Activated CD8-positive, alpha-beta T cell treated with anti-CD3 and anti-CD28 coated beads for 36 hours (primary cell): ENCODE results near the gene RPL32. TPM values are rescaled to one million over a fixed set of nuclear protein-coding genes. Genes with fewer than 3 reads are reported as not detected.
"Not testable (repeated sequence)": the region's sequence is repeated elsewhere in the genome, so short reads cannot be mapped to it uniquely, and the experiment has no call there.

Experiments
- ATAC-seq: fragments of 200-7000 bp; cut with Tn5 transposase; one replicate; pipeline ENCODE4 v1.10.0; 2021; ENCODE audit warnings: mild to moderate bottlenecking, moderate library complexity
- CTCF ChIA-PET: fragments of 350-600 bp; sonication (Branson Sonifier 250); formaldehyde crosslinking; loops from one replicate; lab custom pipeline; 2021; ENCODE audit warnings: antibody characterized with exemption; lab: Charles Lee
- POLR2A ChIA-PET: fragments of 350-600 bp; sonication (Branson Sonifier 250); formaldehyde crosslinking; loops from one replicate; lab custom pipeline; 2021; ENCODE audit warnings: antibody characterized with exemption; lab: Charles Lee
- DNase-seq: peaks from one replicate; pipeline ENCODE4 v3.0.0-alpha.2; 2020
- H3K27ac Mint-ChIP-seq: one replicate; pipeline ENCODE4 v1.8.0; 2021; ENCODE audit warnings: mild to moderate bottlenecking, mixed read lengths
- H3K27me3 Mint-ChIP-seq: one replicate; pipeline ENCODE4 v1.8.0; 2021; ENCODE audit warnings: mixed read lengths
- H3K36me3 Mint-ChIP-seq: one replicate; pipeline ENCODE4 v1.8.0; 2021; ENCODE audit warnings: low read depth, mixed read lengths
- H3K4me1 Mint-ChIP-seq: one replicate; pipeline ENCODE4 v1.8.0; 2021; ENCODE audit warnings: low read depth, mixed read lengths
- H3K4me3 Mint-ChIP-seq: one replicate; pipeline ENCODE4 v1.8.0; 2021; ENCODE audit warnings: mild to moderate bottlenecking, moderate library complexity, mixed read lengths
- H3K9me3 Mint-ChIP-seq: one replicate; pipeline ENCODE4 v1.8.0; 2021; ENCODE audit warnings: mixed read lengths
- intact Hi-C: fragments of 100-400 bp; cut with micrococcal nuclease; formaldehyde crosslinking; loops from one replicate; pipeline ENCODE4 v1.10.0; 2022
- total RNA-seq, 2 experiments: library from RNA; stranded (reverse); gene quantifications; one replicate each; pipeline ENCODE4 v1.2.3, GENCODE V29; 2021
- TF ChIP-seq, protein P1 (sequence below): fragments of 200-600 bp; IDR thresholded peaks from one replicate; pipeline ENCODE4 v1.8.0; 2022; ENCODE audit warnings: antibody characterized with exemption, mild to moderate bottlenecking

The RPL32 gene
- total RNA-seq, 2 experiments from 2014 or later, result 2,861 to 2,981 TPM

GRCh38 chr3:12842469-12842868, 1.1 kb upstream of the RPL32 start:
- POLR2A ChIA-PET, result interaction anchor here (1.1 to 6.3 kb wide), 7 partner anchors 13 to 62 kb away, joined by 3 to 103 read pairs (median 12); partner anchors contain the start of gene CAND2
- Mint-ChIP-seq H3K9me3 (no peaks in the 10 kb centered on the region), H3K4me1 (peaks cover 24% of the 10 kb centered on the region), H3K4me3 (no peak overlapping the region), H3K36me3 (peaks cover 39% of the 10 kb centered on the region), H3K27me3 (no peaks in the 10 kb centered on the region), H3K27ac (peak overlapping the region; percentile 99)
- no peak for DNase-seq
- no peak for ATAC-seq
- CTCF ChIA-PET, result interaction anchor here (0.9 to 4.2 kb wide), 22 partner anchors 9 to 235 kb away, joined by 3 to 36 read pairs (median 5); no protein-coding TSS in a partner anchor
- intact Hi-C loops, result no loop called here
- TF ChIP-seq, protein P1, sequence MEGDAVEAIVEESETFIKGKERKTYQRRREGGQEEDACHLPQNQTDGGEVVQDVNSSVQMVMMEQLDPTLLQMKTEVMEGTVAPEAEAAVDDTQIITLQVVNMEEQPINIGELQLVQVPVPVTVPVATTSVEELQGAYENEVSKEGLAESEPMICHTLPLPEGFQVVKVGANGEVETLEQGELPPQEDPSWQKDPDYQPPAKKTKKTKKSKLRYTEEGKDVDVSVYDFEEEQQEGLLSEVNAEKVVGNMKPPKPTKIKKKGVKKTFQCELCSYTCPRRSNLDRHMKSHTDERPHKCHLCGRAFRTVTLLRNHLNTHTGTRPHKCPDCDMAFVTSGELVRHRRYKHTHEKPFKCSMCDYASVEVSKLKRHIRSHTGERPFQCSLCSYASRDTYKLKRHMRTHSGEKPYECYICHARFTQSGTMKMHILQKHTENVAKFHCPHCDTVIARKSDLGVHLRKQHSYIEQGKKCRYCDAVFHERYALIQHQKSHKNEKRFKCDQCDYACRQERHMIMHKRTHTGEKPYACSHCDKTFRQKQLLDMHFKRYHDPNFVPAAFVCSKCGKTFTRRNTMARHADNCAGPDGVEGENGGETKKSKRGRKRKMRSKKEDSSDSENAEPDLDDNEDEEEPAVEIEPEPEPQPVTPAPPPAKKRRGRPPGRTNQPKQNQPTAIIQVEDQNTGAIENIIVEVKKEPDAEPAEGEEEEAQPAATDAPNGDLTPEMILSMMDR, result no peak

- H3K4me3 Mint-ChIP-seq, result peak overlapping the region; percentile 96
- peaks cover 44% of the 10 kb centered on the region for H3K36me3 Mint-ChIP-seq
- intact Hi-C loops, result no loop called here
- DNase-seq (no peak), ATAC-seq (no peak)
- H3K27ac Mint-ChIP-seq, result peak overlapping the region; percentile 99
- ChIA-PET POLR2A (interaction anchor here (0.7 to 6.3 kb wide), 18 partner anchors 10 to 358 kb away, joined by 3 to 103 read pairs (median 6); partner anchors contain the start of genes CAND2, RAF1 and TSEN2), CTCF (interaction anchor here (0.7 to 4.2 kb wide), 31 partner anchors 10 to 447 kb away, joined by 3 to 36 read pairs (median 4); no protein-coding TSS in a partner anchor)
- H3K4me1 Mint-ChIP-seq, result peaks cover 29% of the 10 kb centered on the region
- H3K9me3 Mint-ChIP-seq, result no peaks in the 10 kb centered on the region
- TF ChIP-seq, protein P1, result no peak
- no peaks in the 10 kb centered on the region for H3K27me3 Mint-ChIP-seq
Measured at GRCh38 chr3:12841970-12842328, 584 bp upstream of the RPL32 start.

- peaks cover 57% of the 10 kb centered on the region for H3K36me3 Mint-ChIP-seq
- ATAC-seq, result peak; percentile 11
- ChIA-PET POLR2A (interaction anchor here (0.7 to 6.3 kb wide), 20 partner anchors 11 to 580 kb away, joined by 3 to 103 read pairs (median 5); partner anchors contain the start of genes CAND2, NUP210, RAF1 and TSEN2), CTCF (interaction anchor here (1.0 to 4.2 kb wide), 13 partner anchors 9 to 154 kb away, joined by 3 to 36 read pairs (median 7); no protein-coding TSS in a partner anchor)
- H3K27me3 Mint-ChIP-seq, result no peaks in the 10 kb centered on the region
- TF ChIP-seq, protein P1, result no peak
- no peaks in the 10 kb centered on the region for H3K9me3 Mint-ChIP-seq
- DNase-seq, result no peak
- peak overlapping the region; percentile 96 for H3K4me3 Mint-ChIP-seq
- intact Hi-C loops, result no loop called here
- peaks cover 32% of the 10 kb centered on the region for H3K4me1 Mint-ChIP-seq
- H3K27ac Mint-ChIP-seq, result peak overlapping the region; percentile 99
Measured at GRCh38 chr3:12840591-12841148, 695 bp downstream of the RPL32 start.

GRCh38 chr3:12840148-12840547, 1.2 kb downstream of the RPL32 start:
- POLR2A ChIA-PET, result interaction anchor here (0.7 to 6.3 kb wide), 22 partner anchors 10 to 639 kb away, joined by 3 to 103 read pairs (median 4); partner anchors contain the start of genes CAND2, NUP210, RAF1 and TSEN2
- CTCF ChIA-PET, result interaction anchor here (1.9 to 4.2 kb wide), 5 partner anchors 8 to 55 kb away, joined by 6 to 36 read pairs (median 11); no protein-coding TSS in a partner anchor
- H3K9me3 Mint-ChIP-seq, H3K27me3 Mint-ChIP-seq, intact Hi-C loops, ATAC-seq, DNase-seq: not testable (repeated sequence)
- H3K27ac Mint-ChIP-seq, result peak overlapping the region; percentile 99
- H3K4me3 Mint-ChIP-seq, result peak overlapping the region; percentile 96
- H3K36me3 Mint-ChIP-seq, result peaks cover 61% of the 10 kb centered on the region
- peaks cover 30% of the 10 kb centered on the region for H3K4me1 Mint-ChIP-seq

DNA sequence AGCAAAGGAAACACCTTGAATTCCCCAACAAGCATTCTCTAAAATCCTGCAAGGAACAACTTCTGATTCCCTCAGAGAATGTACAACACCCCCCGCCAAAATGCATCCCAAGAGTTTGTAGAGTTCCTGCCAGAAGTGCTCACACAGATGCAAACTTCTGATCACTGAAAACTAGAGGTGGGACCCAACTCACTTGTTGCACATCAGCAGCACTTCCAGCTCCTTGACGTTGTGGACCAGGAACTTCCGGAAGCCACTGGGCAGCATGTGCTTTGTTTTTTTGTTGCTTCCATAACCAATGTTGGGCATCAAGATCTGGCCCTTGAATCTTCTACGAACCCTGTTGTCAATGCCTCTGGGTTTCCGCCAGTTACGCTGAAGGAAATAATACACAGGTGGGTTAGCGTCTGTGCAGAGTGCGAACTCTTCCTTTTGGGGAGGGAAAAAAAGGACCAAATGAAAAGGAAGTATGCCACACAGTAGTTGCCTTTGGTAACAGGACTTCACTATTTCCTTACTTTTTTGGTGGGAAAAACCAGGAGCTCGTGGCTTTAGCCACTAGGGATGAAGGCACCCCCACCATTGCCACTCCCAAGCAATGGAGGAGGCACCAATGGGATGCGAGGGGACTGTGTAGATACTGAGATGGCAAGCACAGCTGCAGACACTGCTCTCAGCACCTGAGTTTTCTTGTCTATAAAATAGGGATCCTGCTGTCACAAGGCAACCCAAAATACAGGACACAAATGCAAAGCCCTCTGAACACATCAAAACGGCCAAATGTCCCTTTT, 2.0 kb downstream of the RPL32 start:
- peaks cover 30% of the 10 kb centered on the region for H3K4me1 Mint-ChIP-seq
- H3K4me3 Mint-ChIP-seq, result peak overlapping the region; percentile 96
- ChIA-PET POLR2A (interaction anchor here (0.6 to 6.3 kb wide), 12 partner anchors 10 to 994 kb away, joined by 3 to 103 read pairs (median 4); partner anchors contain the start of gene RAF1), CTCF (interaction anchor here (0.7 to 3.6 kb wide), 3 partner anchors 9 to 31 kb away, joined by 3 to 12 read pairs (median 3); no protein-coding TSS in a partner anchor)
- intact Hi-C loops, result no loop called here
- H3K36me3 Mint-ChIP-seq, result peaks cover 69% of the 10 kb centered on the region
- peak overlapping the region; percentile 99 for H3K27ac Mint-ChIP-seq
- DNase-seq (no peak), ATAC-seq (no peak)
- TF ChIP-seq, protein P1, result no peak
- H3K27me3 Mint-ChIP-seq, result no peaks in the 10 kb centered on the region
- H3K9me3 Mint-ChIP-seq, result no peaks in the 10 kb centered on the region
